Liver (tissue), 3 donors: ENCODE measurements around the gene SLC2A6.

Experiments
- ATF3 ChIP-seq: IDR thresholded peaks from 2 replicates; pipeline ENCODE4 v1.6.1; 2016; ENCODE audit warnings: antibody characterized with exemption
- CTCF ChIP-seq: fragments of 150-350 bp; IDR thresholded peaks from 2 replicates; pipeline ENCODE4 v1.5.1; 2017; ENCODE audit warnings: improper control_type of control experiment, low read depth, low read length; ENCODE audit not compliant: missing input control
- EGR1 ChIP-seq, 2 donors: IDR thresholded peaks; 2 replicates each; pipeline ENCODE4 v1.6.1; 2016 to 2018; ENCODE audit warnings: antibody characterized with exemption in 2 of 2, low read depth in 2 of 2
- FOXA1 ChIP-seq: IDR thresholded peaks from 2 replicates; pipeline ENCODE4 v1.6.1; 2016; ENCODE audit warnings: antibody characterized with exemption
- GABPA ChIP-seq, 2 donors: IDR thresholded peaks in 1 of 2; conservative IDR thresholded peaks in 1 of 2; 2 replicates each; pipeline ENCODE4 v1.6.1; 2016; ENCODE audit warnings: antibody characterized with exemption in 2 of 2, mild to moderate bottlenecking in 1 of 2, moderate library complexity in 1 of 2
- MAX ChIP-seq: IDR thresholded peaks from 2 replicates; pipeline ENCODE4 v1.6.1; 2016; ENCODE audit warnings: antibody characterized with exemption
- RAD21 ChIP-seq, 2 donors: IDR thresholded peaks; 2 replicates each; pipeline ENCODE4 v1.6.1; 2016; ENCODE audit warnings: antibody characterized with exemption in 2 of 2, mild to moderate bottlenecking in 2 of 2
- REST ChIP-seq: IDR thresholded peaks from 2 replicates; pipeline ENCODE4 v1.6.1; 2016; ENCODE audit warnings: antibody characterized with exemption, mild to moderate bottlenecking
- RXRA ChIP-seq, 2 donors: IDR thresholded peaks; 2 replicates each; pipeline ENCODE4 v1.6.1; 2017 to 2018; ENCODE audit warnings: antibody characterized with exemption in 2 of 2, mild to moderate bottlenecking in 1 of 2
- SP1 ChIP-seq: IDR thresholded peaks from 2 replicates; pipeline ENCODE4 v1.6.1; 2018; ENCODE audit warnings: antibody characterized with exemption, mild to moderate bottlenecking
- TAF1 ChIP-seq: conservative IDR thresholded peaks from 2 replicates; pipeline ENCODE4 v1.6.1; 2016; ENCODE audit warnings: antibody characterized with exemption, mild to moderate bottlenecking
- YY1 ChIP-seq: IDR thresholded peaks from 2 replicates; pipeline ENCODE4 v1.6.1; 2016; ENCODE audit warnings: antibody characterized with exemption, mild to moderate bottlenecking
- ZBTB33 ChIP-seq: IDR thresholded peaks from 2 replicates; pipeline ENCODE4 v1.6.1; 2016; ENCODE audit warnings: antibody characterized with exemption
- donor health status: healthy.
- donor health status: healthy.

- TF ChIP-seq CTCF = no peak
- TF ChIP-seq TAF1 = no peak
- no peak for TF ChIP-seq RXRA (IDR thresholded peaks at IDR 0.05)
- no peak for TF ChIP-seq GABPA (IDR thresholded peaks at IDR 0.05 in 1 of 2, conservative IDR thresholded peaks at IDR 0.05 in 1 of 2)
- TF ChIP-seq MAX = no peak
- no peak for TF ChIP-seq EGR1 (IDR thresholded peaks at IDR 0.05; ENCODE audit: low read depth in 2 of 2)
- no peak for TF ChIP-seq REST
- no peak for TF ChIP-seq ZBTB33
- no peak for TF ChIP-seq YY1
- no peak for TF ChIP-seq SP1
- TF ChIP-seq FOXA1 = no peak
- no peak for TF ChIP-seq ATF3
- TF ChIP-seq RAD21 (IDR thresholded peaks at IDR 0.05) = no peak
Observed at GRCh38 chr9:133474215-133474614, 4.7 kb downstream of the SLC2A6 start.
